ENCODE data around the gene EPC2. TPM values are rescaled to one million over a fixed set of nuclear protein-coding genes. Genes with fewer than 3 reads are reported as not detected.
A peak's percentile ranks its signal among the peaks of the same experiment; 100 is the strongest.

The EPC2 gene, protein sequence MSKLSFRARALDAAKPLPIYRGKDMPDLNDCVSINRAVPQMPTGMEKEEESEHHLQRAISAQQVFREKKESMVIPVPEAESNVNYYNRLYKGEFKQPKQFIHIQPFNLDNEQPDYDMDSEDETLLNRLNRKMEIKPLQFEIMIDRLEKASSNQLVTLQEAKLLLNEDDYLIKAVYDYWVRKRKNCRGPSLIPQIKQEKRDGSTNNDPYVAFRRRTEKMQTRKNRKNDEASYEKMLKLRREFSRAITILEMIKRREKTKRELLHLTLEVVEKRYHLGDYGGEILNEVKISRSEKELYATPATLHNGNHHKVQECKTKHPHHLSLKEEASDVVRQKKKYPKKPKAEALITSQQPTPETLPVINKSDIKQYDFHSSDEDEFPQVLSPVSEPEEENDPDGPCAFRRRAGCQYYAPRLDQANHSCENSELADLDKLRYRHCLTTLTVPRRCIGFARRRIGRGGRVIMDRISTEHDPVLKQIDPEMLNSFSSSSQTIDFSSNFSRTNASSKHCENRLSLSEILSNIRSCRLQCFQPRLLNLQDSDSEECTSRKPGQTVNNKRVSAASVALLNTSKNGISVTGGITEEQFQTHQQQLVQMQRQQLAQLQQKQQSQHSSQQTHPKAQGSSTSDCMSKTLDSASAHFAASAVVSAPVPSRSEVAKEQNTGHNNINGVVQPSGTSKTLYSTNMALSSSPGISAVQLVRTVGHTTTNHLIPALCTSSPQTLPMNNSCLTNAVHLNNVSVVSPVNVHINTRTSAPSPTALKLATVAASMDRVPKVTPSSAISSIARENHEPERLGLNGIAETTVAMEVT
- 10 to 100 TPM; 16.7 to 16.9 TPM for total RNA-seq

DNA sequence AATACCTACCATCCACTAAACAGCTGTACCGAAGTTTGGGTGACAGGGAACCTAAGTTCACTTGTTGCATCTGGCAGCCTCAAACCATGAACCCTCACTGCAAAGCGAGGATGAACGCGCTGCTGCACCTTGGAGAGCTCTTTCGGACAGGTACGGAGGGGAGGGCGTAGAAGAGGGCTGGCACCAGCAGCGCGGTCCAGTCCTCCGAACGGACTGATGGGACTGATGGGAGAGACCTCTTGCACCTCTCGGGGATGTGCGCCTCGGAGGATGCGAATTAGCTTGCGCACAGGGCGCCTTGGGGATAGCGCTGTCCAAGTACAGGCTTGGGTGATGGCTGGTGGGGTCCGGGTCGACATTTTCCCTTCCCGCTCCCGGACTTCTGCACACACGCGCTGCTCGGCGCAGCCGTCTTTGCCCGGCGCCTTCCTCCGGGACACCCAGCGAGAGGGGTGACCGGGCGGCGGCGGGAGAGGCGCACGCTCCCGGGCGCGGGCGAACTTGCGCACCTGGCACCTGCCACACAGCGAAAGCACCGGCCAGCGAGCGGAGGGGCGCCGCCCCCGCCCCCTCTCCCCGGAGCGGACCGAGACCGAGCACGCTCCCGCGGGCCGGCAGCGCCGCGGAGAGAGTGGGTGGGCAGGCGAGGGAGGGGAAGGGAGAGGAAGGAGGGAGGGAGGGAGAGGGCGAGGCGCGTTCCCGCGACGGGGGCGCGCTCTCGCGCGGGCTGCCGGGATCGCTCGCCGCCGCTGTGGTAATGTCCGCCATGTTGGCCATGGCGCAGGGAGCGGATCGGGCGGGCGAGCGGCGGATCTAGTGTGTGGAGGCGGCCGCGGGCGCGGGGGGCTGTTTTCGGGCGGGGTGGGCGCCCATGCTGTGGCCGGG is at the start of gene EPC2:
TSS of gene EPC2 (plus strand) at position 754 of the 885 bp plus-strand sequence. CDS start 267 bp downstream, outside the sequence.
- peaks cover 30% of the 10 kb centered on the region for H3K4me1 Mint-ChIP-seq (ENCODE audit: low read depth)
- ChIA-PET POLR2A (interaction anchor here (0.8 to 1.6 kb wide), 15 partner anchors 8 to 623 kb away, joined by 3 to 11 read pairs (median 4); partner anchors contain the start of genes MBD5 and ORC4), CTCF (interaction anchor here (0.6 to 2.2 kb wide), 10 partner anchors 10 to 624 kb away, joined by 3 to 9 read pairs (median 4); partner anchors contain the start of genes MBD5 and ORC4)

DNA sequence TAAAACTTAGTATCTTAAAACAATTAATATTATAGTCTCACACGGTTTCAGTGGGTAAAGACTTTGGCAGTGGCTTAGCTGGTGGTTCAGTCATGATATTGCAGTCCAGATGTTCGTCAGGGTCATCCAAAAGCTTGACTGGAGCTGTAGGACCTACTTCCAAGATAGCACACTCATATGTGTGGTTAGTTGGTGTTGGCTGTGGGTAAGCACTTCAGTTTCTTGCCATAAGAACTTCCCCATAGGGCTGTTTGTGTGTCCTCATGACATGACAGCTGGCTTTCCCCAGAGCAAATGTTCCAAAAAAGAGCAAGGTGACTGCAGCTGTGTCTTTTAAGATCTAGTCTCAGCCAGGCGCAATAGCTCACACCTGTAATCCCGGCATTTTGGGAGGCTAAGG is 48.5 kb upstream of the EPC2 start:
- peaks cover 3% of the 10 kb centered on the region for H3K9me3 Mint-ChIP-seq
- peaks cover 12% of the 10 kb centered on the region for H3K27me3 Mint-ChIP-seq
- intact Hi-C loops (cut with micrococcal nuclease): no loop called here
- ChIA-PET CTCF (no interaction called here), POLR2A (no interaction called here)
- peaks cover 2% of the 10 kb centered on the region for H3K36me3 Mint-ChIP-seq
- H3K27ac Mint-ChIP-seq: no peak overlapping the region
- no peak overlapping the region for H3K4me3 Mint-ChIP-seq
- H3K4me1 Mint-ChIP-seq (ENCODE audit: low read depth): no peaks in the 10 kb centered on the region
- no peak for DNase-seq

More for the DNA sequence above, at the start of gene EPC2:
- intact Hi-C loops (cut with micrococcal nuclease): loop anchor here (1.0 to 10.0 kb wide), 9 partner anchors 30 to 1349 kb away; partner anchors contain the start of genes ACVR2A and MMADHC
- Mint-ChIP-seq H3K36me3 (peaks cover 2% of the 10 kb centered on the region), H3K27ac (peak within 1 kb of the TSS; percentile 98), H3K9me3 (no peaks in the 10 kb centered on the region), H3K27me3 (peaks cover 11% of the 10 kb centered on the region), H3K4me3 (peak within 1 kb of the TSS; percentile 86)
- DNase-seq: peak; percentile 93

DNA sequence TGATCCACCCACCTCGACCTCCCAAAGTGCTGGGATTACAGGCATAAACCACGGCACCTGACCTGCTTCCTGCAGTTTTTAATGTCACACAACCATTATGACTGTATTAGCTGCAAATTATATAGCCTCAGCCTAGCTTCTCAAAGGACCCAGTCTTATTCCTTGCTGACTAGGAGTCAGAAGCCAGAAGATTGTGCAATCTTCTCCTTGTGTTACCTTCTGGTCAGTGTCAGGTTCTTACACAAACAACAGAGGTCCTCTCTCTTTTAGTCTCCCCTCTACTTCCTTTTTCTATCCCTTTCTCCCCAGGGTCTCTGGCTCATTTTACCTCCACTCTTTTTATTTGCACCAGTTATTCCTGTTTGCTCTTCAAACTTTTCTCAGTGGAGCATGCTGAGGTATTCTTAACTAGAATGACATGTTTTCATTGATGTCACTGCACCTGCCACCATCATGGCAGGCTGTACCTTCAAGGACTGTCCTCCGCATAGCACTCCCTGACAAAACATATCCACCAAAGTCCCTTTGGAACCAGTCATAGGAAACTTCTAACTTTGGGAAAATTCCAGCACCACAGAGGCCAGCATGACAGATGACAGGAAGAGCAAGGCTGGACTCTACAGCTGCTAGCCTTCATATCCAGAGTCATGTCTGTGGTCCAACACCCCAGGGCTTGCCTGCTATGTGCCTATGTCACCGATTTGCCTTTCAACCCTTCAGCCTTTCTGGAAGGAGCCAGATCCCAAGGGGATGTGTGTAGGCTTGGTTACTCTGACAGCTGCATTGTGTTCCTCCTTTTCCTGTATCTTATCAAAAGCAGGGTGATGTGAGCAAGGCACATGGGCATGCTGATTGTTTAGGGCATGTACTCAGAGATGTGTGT is 45.2 kb upstream of the EPC2 start:
- Mint-ChIP-seq H3K9me3 (peaks cover 9% of the 10 kb centered on the region), H3K4me3 (no peak overlapping the region), H3K27ac (no peak overlapping the region), H3K27me3 (peaks cover 12% of the 10 kb centered on the region), H3K36me3 (peaks cover 11% of the 10 kb centered on the region), H3K4me1 (ENCODE audit: low read depth) (peaks cover 14% of the 10 kb centered on the region)
- intact Hi-C loops (cut with micrococcal nuclease): no loop called here
- no peak for DNase-seq
- ChIA-PET CTCF (no interaction called here), POLR2A (interaction anchor here (0.6 kb wide), 1 partner anchor 44 kb away, joined by 4 read pairs; no protein-coding TSS in a partner anchor)

DNA sequence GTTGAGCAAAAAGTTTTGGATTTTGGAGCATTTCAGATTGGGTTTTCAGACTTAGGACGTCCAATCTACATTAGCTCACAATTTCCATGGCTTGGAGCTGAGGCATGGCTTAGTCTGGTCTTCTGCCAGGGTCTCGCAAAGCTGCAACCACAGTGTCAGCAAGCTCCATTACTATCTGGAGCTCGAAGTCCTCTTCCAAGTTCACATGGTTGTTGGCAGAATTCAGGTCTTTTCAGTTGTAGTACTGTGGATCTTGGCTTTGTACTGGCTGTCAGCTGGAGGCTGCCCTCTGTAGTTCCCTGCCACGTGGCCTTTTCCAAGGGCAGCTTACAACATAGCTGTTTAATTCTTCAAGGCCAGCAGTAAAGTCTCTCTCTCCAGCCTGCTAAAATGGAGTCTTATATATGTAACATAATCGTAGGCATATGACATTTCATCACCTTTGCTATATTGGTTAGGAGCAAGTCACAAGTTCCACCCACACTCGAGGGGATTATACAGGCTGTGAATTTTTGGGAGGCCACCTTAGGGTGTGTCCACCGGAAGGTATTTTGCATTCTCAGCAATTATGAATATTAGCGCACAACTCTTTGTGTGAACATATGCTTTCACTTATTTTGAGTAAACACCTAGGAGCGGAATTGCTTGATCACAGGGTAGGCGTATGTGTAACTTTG is 41.5 kb upstream of the EPC2 start:
- peak; percentile 58 for DNase-seq
- CTCF ChIA-PET: interaction anchor here (0.6 to 1.6 kb wide), 7 partner anchors 11 to 934 kb away, joined by 3 to 6 read pairs (median 3); no protein-coding TSS in a partner anchor
- Mint-ChIP-seq H3K36me3 (peaks cover 11% of the 10 kb centered on the region), H3K27me3 (peaks cover 10% of the 10 kb centered on the region), H3K4me3 (peak overlapping the region; percentile 7), H3K27ac (peak overlapping the region; percentile 87), H3K9me3 (peaks cover 9% of the 10 kb centered on the region), H3K4me1 (ENCODE audit: low read depth) (peaks cover 14% of the 10 kb centered on the region)
- intact Hi-C loops (cut with micrococcal nuclease): loop anchor here (1.0 to 5.0 kb wide), 12 partner anchors 11 to 1306 kb away; partner anchors contain the start of gene ORC4
- POLR2A ChIA-PET: interaction anchor here (1.1 to 2.9 kb wide), 7 partner anchors 12 to 76 kb away, joined by 3 to 11 read pairs (median 5); partner anchors contain the start of gene EPC2

DNA sequence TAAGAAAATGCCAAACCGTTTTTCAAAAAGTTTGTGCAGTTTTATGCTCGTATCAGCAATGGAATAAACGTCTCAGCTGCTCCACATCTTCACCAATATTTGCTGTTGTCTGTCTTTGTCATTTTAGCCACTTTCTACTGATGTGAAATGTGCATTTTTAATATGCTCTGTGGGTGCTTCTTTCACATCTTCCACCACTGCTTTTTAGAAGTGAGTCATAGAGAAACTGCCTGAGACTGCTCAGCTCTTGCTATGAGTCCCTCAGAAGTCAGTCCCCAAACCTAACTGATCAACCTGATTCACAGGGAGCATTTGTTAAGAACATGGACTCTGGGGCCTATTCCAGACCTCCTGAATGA is 41.0 kb upstream of the EPC2 start:
- CTCF ChIA-PET: interaction anchor here (0.6 to 1.6 kb wide), 7 partner anchors 11 to 934 kb away, joined by 3 to 6 read pairs (median 3); no protein-coding TSS in a partner anchor
- H3K4me1 Mint-ChIP-seq (ENCODE audit: low read depth): peaks cover 14% of the 10 kb centered on the region
- intact Hi-C loops (cut with micrococcal nuclease): loop anchor here (1.0 to 5.0 kb wide), 12 partner anchors 11 to 1306 kb away; partner anchors contain the start of gene ORC4
- DNase-seq: peak; percentile 45
- POLR2A ChIA-PET: interaction anchor here (1.1 to 2.9 kb wide), 6 partner anchors 11 to 76 kb away, joined by 3 to 11 read pairs (median 5); partner anchors contain the start of gene EPC2
- peak overlapping the region; percentile 87 for H3K27ac Mint-ChIP-seq
- H3K4me3 Mint-ChIP-seq: no peak overlapping the region
- peaks cover 7% of the 10 kb centered on the region for H3K27me3 Mint-ChIP-seq
- H3K9me3 Mint-ChIP-seq: peaks cover 9% of the 10 kb centered on the region
- H3K36me3 Mint-ChIP-seq: peaks cover 11% of the 10 kb centered on the region

DNA sequence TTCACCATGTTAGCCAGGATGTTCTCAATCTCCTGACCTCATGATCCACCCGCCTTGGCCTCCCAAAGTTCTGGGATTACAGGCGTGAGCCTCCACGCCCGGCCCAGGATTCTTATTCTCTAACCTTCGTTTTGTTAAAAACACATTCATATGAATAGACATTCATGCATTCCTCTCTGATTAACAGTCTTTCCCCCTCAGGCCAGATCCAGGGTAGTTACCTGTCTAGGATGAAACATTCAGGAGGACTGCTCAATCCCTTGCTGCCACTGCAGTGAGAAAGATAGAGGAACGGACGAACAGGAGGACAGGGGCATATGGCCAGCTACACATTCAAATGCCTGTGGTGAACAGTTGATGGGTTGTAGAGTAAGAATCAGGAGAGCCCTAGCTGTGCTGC is 39.6 kb upstream of the EPC2 start:
- Mint-ChIP-seq H3K27me3 (peaks cover 3% of the 10 kb centered on the region), H3K4me1 (ENCODE audit: low read depth) (peaks cover 14% of the 10 kb centered on the region), H3K4me3 (no peak overlapping the region), H3K9me3 (peaks cover 9% of the 10 kb centered on the region), H3K27ac (no peak overlapping the region), H3K36me3 (peaks cover 11% of the 10 kb centered on the region)
- DNase-seq: no peak
- ChIA-PET POLR2A (interaction anchor here (2.9 kb wide), 1 partner anchor 39 kb away, joined by 11 read pairs; the partner anchor contains the start of gene EPC2), CTCF (interaction anchor here (1.1 kb wide), 1 partner anchor 81 kb away, joined by 3 read pairs; no protein-coding TSS in a partner anchor)
- intact Hi-C loops (cut with micrococcal nuclease): loop anchor here (5.0 kb wide), 2 partner anchors 38 to 1308 kb away; no protein-coding TSS in a partner anchor

DNA sequence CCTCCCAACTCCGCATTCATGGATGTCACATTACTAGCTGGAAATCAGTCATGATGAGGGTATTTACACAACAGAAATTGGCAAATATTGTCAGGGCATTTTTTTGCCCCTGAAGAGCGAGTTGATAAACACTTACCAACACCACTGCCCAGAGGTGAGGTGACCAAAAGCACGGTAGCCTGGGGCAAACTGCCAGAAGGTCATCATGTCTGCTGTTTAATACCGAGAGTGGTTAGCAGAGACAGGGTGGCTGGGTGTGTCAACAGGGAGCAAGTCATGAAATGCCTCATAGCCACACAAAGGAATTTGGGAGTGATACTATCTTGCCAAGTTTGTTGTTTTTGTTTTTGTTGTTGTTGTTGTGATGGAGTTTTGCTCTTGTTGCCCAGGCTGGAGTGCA is 37.0 kb upstream of the EPC2 start:
- Mint-ChIP-seq H3K4me3 (no peak overlapping the region), H3K27ac (no peak overlapping the region), H3K27me3 (no peaks in the 10 kb centered on the region), H3K4me1 (ENCODE audit: low read depth) (peaks cover 14% of the 10 kb centered on the region), H3K9me3 (peaks cover 3% of the 10 kb centered on the region), H3K36me3 (peaks cover 3% of the 10 kb centered on the region)
- DNase-seq: no peak
- ChIA-PET CTCF (no interaction called here), POLR2A (no interaction called here)
- intact Hi-C loops (cut with micrococcal nuclease): no loop called here

DNA sequence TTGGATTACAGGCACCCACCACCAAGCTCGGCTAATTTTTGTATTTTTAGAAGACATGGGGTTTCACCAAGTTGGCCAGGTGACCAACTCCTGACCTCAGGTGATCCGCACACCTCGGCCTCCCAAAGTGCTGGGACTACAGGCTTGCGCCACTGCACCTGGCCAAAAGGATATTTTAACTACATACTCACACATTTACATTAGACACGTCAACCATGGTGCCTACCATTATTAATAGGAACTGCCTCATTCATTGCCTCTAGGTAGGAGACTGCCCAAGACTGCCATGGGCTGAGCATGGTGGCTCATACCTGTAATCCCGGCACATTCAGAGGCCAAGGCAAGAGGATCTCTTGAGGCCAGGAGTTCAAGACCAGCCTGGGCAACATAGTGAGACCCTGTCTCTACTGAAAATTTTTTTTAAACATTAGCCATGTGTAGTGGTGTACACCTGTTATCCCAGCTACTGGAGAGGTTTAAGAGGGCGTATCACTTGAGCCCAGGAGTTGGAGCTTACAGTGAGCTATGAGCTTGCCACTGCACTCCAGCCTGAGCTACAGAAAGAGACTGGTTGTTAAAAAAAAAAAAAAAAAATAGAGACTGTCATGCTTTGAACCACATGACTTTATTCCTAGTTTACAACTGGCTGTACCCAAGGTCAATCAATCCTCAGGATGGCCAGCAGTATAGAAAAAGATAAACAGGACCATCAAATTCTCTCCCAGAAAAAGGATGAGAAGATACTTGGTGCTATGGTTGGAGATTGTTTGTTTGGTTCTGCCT is 31.1 kb upstream of the EPC2 start:
- H3K27me3 Mint-ChIP-seq: peaks cover 2% of the 10 kb centered on the region
- no peaks in the 10 kb centered on the region for H3K9me3 Mint-ChIP-seq
- CTCF ChIA-PET: interaction anchor here (1.3 kb wide), 1 partner anchor 11 kb away, joined by 3 read pairs; no protein-coding TSS in a partner anchor
- no peak for DNase-seq
- no peak overlapping the region for H3K4me3 Mint-ChIP-seq
- peaks cover 14% of the 10 kb centered on the region for H3K4me1 Mint-ChIP-seq (ENCODE audit: low read depth)
- H3K36me3 Mint-ChIP-seq: no peaks in the 10 kb centered on the region
- POLR2A ChIA-PET: interaction anchor here (0.7 kb wide), 1 partner anchor 31 kb away, joined by 3 read pairs; no protein-coding TSS in a partner anchor
- no peak overlapping the region for H3K27ac Mint-ChIP-seq
- intact Hi-C loops (cut with micrococcal nuclease): loop anchor here (1.0 kb wide), 2 partner anchors 10 to 30 kb away; no protein-coding TSS in a partner anchor

DNA sequence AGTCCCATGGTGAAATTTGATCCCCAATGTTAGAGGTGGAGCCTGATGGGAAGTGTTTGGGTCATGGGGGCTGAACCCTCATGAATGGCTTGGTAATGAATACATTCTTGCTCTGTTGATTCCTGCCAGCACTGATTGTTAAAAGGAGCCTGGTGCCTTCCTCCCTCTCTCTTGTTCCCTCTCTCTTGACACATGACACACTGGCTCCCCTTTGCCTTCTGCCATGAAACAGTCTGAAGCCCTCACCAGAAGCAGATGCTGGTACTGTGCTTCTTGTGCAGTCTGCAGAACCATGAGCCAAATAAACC is 30.6 kb upstream of the EPC2 start:
- no peak for DNase-seq
- peaks cover 14% of the 10 kb centered on the region for H3K4me1 Mint-ChIP-seq (ENCODE audit: low read depth)
- POLR2A ChIA-PET: interaction anchor here (1.1 kb wide), 1 partner anchor 10 kb away, joined by 3 read pairs; no protein-coding TSS in a partner anchor
- no peak overlapping the region for H3K4me3 Mint-ChIP-seq
- H3K27me3 Mint-ChIP-seq: peaks cover 2% of the 10 kb centered on the region
- intact Hi-C loops (cut with micrococcal nuclease): loop anchor here (1.0 kb wide), 2 partner anchors 11 to 29 kb away; no protein-coding TSS in a partner anchor
- no peak overlapping the region for H3K27ac Mint-ChIP-seq
- CTCF ChIA-PET: interaction anchor here (1.3 kb wide), 1 partner anchor 11 kb away, joined by 3 read pairs; no protein-coding TSS in a partner anchor
- H3K9me3 Mint-ChIP-seq: no peaks in the 10 kb centered on the region
- H3K36me3 Mint-ChIP-seq: no peaks in the 10 kb centered on the region

All from activated CD4-positive, alpha-beta memory T cell treated with anti-CD3 and anti-CD28 coated beads for 36 hours (primary cell).